Neutrophil (primary cell): ENCODE results near the gene MAP7D2.

Experiments
- H3K27ac ChIP-seq: fragments of 200-600 bp; sonication (generic); 2 replicates; pipeline ENCODE4 v1.5.1; 2016; ENCODE audit warnings: mild to moderate bottlenecking, moderate library complexity
- H3K27me3 ChIP-seq: fragments of 200-600 bp; sonication (generic); 2 replicates; pipeline ENCODE4 v1.6.0; 2016; ENCODE audit warnings: mild to moderate bottlenecking
- H3K36me3 ChIP-seq: fragments of 200-600 bp; sonication (generic); 2 replicates; pipeline ENCODE4 v1.5.1; 2017
- H3K4me1 ChIP-seq, 2 experiments: fragments of 200-600 bp in 1 of 2; sonication (generic) in 1 of 2; 1 replicate in 1 of 2; 2 replicates in 1 of 2; pipeline versions ENCODE4 v1.5.1 to v1.6.1; 2013 to 2016; ENCODE audit warnings: low read depth in 1 of 2, low read length in 1 of 2, mild to moderate bottlenecking in 1 of 2, moderate library complexity in 1 of 2; ENCODE audit not compliant: control insufficient read depth in 1 of 2, insufficient read depth in 1 of 2
- H3K4me3 ChIP-seq, 2 experiments: fragments of 200-600 bp in 1 of 2; sonication (generic) in 1 of 2; 1 replicate in 1 of 2; 2 replicates in 1 of 2; pipeline ENCODE4 v1.5.1; 2013 to 2016; ENCODE audit warnings: low read depth in 1 of 2, low read length in 1 of 2, mild to moderate bottlenecking in 1 of 2, moderate library complexity in 1 of 2
- H3K9me3 ChIP-seq: fragments of 200-600 bp; sonication (generic); 2 replicates; pipeline ENCODE4 v1.5.1; 2016
- CTCF ChIP-seq: fragments of 200-600 bp; sonication (generic); IDR thresholded peaks from 2 replicates; pipeline ENCODE4 v1.5.1; 2016; ENCODE audit warnings: antibody characterized with exemption

MAP7D2 gene

GRCh38 chrX:20029728-20030127 lies 87.0 kb downstream of the MAP7D2 start:
- H3K4me1 ChIP-seq, result no peaks in the 10 kb centered on the region
- H3K27ac ChIP-seq, result no peak overlapping the region
- no peaks in the 10 kb centered on the region for H3K27me3 ChIP-seq
- no peaks in the 10 kb centered on the region for H3K36me3 ChIP-seq
- TF ChIP-seq CTCF, result no peak
- no peaks in the 10 kb centered on the region for H3K9me3 ChIP-seq
- H3K4me3 ChIP-seq, result no peak overlapping the region

GRCh38 chrX:20028588-20028987 lies 88.1 kb downstream of the MAP7D2 start:
- Histone ChIP-seq H3K4me3 (no peak overlapping the region), H3K9me3 (no peaks in the 10 kb centered on the region), H3K4me1 (no peaks in the 10 kb centered on the region), H3K27me3 (no peaks in the 10 kb centered on the region), H3K27ac (no peak overlapping the region), H3K36me3 (no peaks in the 10 kb centered on the region)
- no peak for TF ChIP-seq CTCF

GRCh38 chrX:20026278-20026677 lies 90.4 kb downstream of the MAP7D2 start:
- TF ChIP-seq CTCF, result no peak
- Histone ChIP-seq H3K9me3 (no peaks in the 10 kb centered on the region), H3K27ac (no peak overlapping the region), H3K36me3 (no peaks in the 10 kb centered on the region), H3K27me3 (no peaks in the 10 kb centered on the region), H3K4me3 (no peak overlapping the region), H3K4me1 (no peaks in the 10 kb centered on the region)

- Histone ChIP-seq H3K27ac (no peak overlapping the region), H3K27me3 (no peaks in the 10 kb centered on the region), H3K4me3 (no peak overlapping the region), H3K36me3 (no peaks in the 10 kb centered on the region), H3K9me3 (no peaks in the 10 kb centered on the region), H3K4me1 (no peaks in the 10 kb centered on the region)
- TF ChIP-seq CTCF, result no peak
These were observed 96.9 kb downstream of the MAP7D2 start for GRCh38 chrX:20019672-20020365.

GRCh38 chrX:20016616-20016945 lies 100.1 kb downstream of the MAP7D2 start:
- H3K27ac ChIP-seq, result no peak overlapping the region

More at GRCh38 chrX:20016616-20016945, 100.1 kb downstream of the MAP7D2 start:
- H3K27me3 ChIP-seq, result no peaks in the 10 kb centered on the region
- H3K36me3 ChIP-seq, result no peaks in the 10 kb centered on the region
- H3K4me1 ChIP-seq, result no peaks in the 10 kb centered on the region
- H3K9me3 ChIP-seq, result no peaks in the 10 kb centered on the region
- TF ChIP-seq CTCF, result no peak
- no peak overlapping the region for H3K4me3 ChIP-seq
